BLaER1 treated with 17β-estradiol and CSF1 and Interleukin-3, amounts not matched to agents 10 nM and 100 nM (cell line): ENCODE measurements around the gene HNRNPD.
A peak's percentile ranks its signal among the peaks of the same experiment; 100 is the strongest.
"Not testable (repeated sequence)": the region's sequence is repeated elsewhere in the genome, so short reads cannot be mapped to it uniquely, and the experiment has no call there.

Source experiments
- H3K27ac ChIP-seq, 11 experiments: shearing (Covaris generic); formaldehyde crosslinking; 2 replicates each; pipeline ENCODE4 v1.8.1; 2022
- H3K27me3 ChIP-seq, 11 experiments: shearing (Covaris generic); formaldehyde crosslinking; 2 replicates each; pipeline ENCODE4 v1.8.1; 2022
- H3K36me3 ChIP-seq, 11 experiments: shearing (Covaris generic); formaldehyde crosslinking; 2 replicates each; pipeline ENCODE4 v1.8.1; 2022
- H3K4me1 ChIP-seq, 10 experiments: shearing (Covaris generic); formaldehyde crosslinking; 2 replicates each; pipeline ENCODE4 v1.8.1; 2022
- H3K4me2 ChIP-seq, 11 experiments: shearing (Covaris generic); formaldehyde crosslinking; 2 replicates each; pipeline ENCODE4 v1.8.1; 2022
- H3K4me3 ChIP-seq, 10 experiments: shearing (Covaris generic); formaldehyde crosslinking; 2 replicates each; pipeline ENCODE4 v1.8.1; 2022
- H3K9ac ChIP-seq, 11 experiments: shearing (Covaris generic); formaldehyde crosslinking; 2 replicates each; pipeline ENCODE4 v1.8.1; 2022
- H3K9me3 ChIP-seq, 11 experiments: shearing (Covaris generic); formaldehyde crosslinking; replicated peaks in 1 of 11; 2 replicates each; pipeline ENCODE4 v1.8.1; 2022
- H4K20me1 ChIP-seq, 11 experiments: shearing (Covaris generic); formaldehyde crosslinking; 2 replicates each; pipeline ENCODE4 v1.8.1; 2022
- Cebpa-rat ChIP-seq, 11 experiments: shearing (Covaris generic); IDR thresholded peaks; 2 replicates each; pipeline ENCODE4 v1.8.1; 2022

HNRNPD gene

GRCh38 chr4:82346126-82346525 lies 27.7 kb downstream of the HNRNPD start:
- Histone ChIP-seq H3K9me3 (no peaks in the 10 kb centered on the region), H3K4me3 (no peak overlapping the region), H3K4me1 (peaks cover 0 to 4% (median 0%) of the 10 kb centered on the region in 10 experiments; a peak in 1 of 20 replicates), H3K36me3 (peaks cover 36 to 43% (median 39%) of the 10 kb centered on the region in 11 experiments), H3K4me2 (no peak overlapping the region), H3K27ac (no peak overlapping the region), H3K27me3 (no peaks in the 10 kb centered on the region), H4K20me1 (peaks cover 26 to 53% (median 41%) of the 10 kb centered on the region in 11 experiments; a peak in 21 of 22 replicates), H3K9ac (no peak overlapping the region)
- TF ChIP-seq Cebpa-rat (IDR thresholded peaks at IDR 0.05): no peak

GRCh38 chr4:82335043-82335442 lies 38.7 kb downstream of the HNRNPD start:
- Histone ChIP-seq H4K20me1 (no peaks in the 10 kb centered on the region), H3K9ac (no peak overlapping the region), H3K36me3 (peaks cover 0 to 14% (median 7%) of the 10 kb centered on the region in 11 experiments; a peak in 8 of 22 replicates), H3K9me3 (peaks cover 19 to 63% (median 40%) of the 10 kb centered on the region in 11 experiments), H3K27me3 (no peaks in the 10 kb centered on the region), H3K4me2 (no peak overlapping the region), H3K27ac (no peak overlapping the region), H3K4me1 (peaks cover 0 to 7% (median 4%) of the 10 kb centered on the region in 10 experiments; a peak in 6 of 20 replicates), H3K4me3 (no peak overlapping the region)
- TF ChIP-seq Cebpa-rat (IDR thresholded peaks at IDR 0.05): no peak

- not testable (repeated sequence) for H3K36me3 ChIP-seq, H3K9ac ChIP-seq, H3K4me3 ChIP-seq, H3K4me1 ChIP-seq, H3K27ac ChIP-seq, H3K27me3 ChIP-seq, H4K20me1 ChIP-seq
- Histone ChIP-seq H3K4me2 (peak overlapping the region in 2 of 11 experiments; percentile 7 to 12; a peak in 1 of 22 replicates), H3K9me3 (peaks cover 28 to 61% (median 40%) of the 10 kb centered on the region in 11 experiments)
These were observed 40.1 kb downstream of the HNRNPD start for GRCh38 chr4:82333641-82334040.

GRCh38 chr4:82331814-82332213 lies 42.0 kb downstream of the HNRNPD start:
- Histone ChIP-seq H3K4me2 (no peak overlapping the region), H3K9ac (no peak overlapping the region), H3K4me3 (no peak overlapping the region), H3K36me3 (peaks cover 0 to 7% (median 0%) of the 10 kb centered on the region in 11 experiments; a peak in 1 of 22 replicates), H4K20me1 (no peaks in the 10 kb centered on the region), H3K4me1 (peaks cover 0 to 7% (median 4%) of the 10 kb centered on the region in 10 experiments; a peak in 6 of 20 replicates), H3K9me3 (peaks cover 19 to 50% (median 32%) of the 10 kb centered on the region in 11 experiments), H3K27me3 (no peaks in the 10 kb centered on the region), H3K27ac (no peak overlapping the region)
- no peak for TF ChIP-seq Cebpa-rat (IDR thresholded peaks at IDR 0.05)

- Histone ChIP-seq H3K36me3 (peaks cover 0 to 3% (median 0%) of the 10 kb centered on the region in 11 experiments; a peak in 1 of 22 replicates), H3K9ac (no peak overlapping the region), H3K4me2 (no peak overlapping the region), H3K4me3 (no peak overlapping the region), H3K9me3 (peaks cover 15 to 27% (median 19%) of the 10 kb centered on the region in 11 experiments), H3K4me1 (peaks cover 0 to 7% (median 0%) of the 10 kb centered on the region in 10 experiments; a peak in 1 of 20 replicates), H3K27me3 (no peaks in the 10 kb centered on the region), H4K20me1 (no peaks in the 10 kb centered on the region), H3K27ac (no peak overlapping the region)
- TF ChIP-seq Cebpa-rat (IDR thresholded peaks at IDR 0.05): no peak
These were observed 53.4 kb downstream of the HNRNPD start for GRCh38 chr4:82320351-82320750.

- peaks cover 30 to 63% (median 43%) of the 10 kb centered on the region in 11 experiments for H3K9me3 ChIP-seq
- H3K4me2 ChIP-seq, H3K27me3 ChIP-seq, H3K4me1 ChIP-seq, H3K9ac ChIP-seq, H3K27ac ChIP-seq, H3K36me3 ChIP-seq, H3K4me3 ChIP-seq, H4K20me1 ChIP-seq: not testable (repeated sequence)
These were observed 70.7 kb downstream of the HNRNPD start for GRCh38 chr4:82303063-82303462.
